Measurements from ENCODE around the gene C17orf107.

The C17orf107 gene

DNA sequence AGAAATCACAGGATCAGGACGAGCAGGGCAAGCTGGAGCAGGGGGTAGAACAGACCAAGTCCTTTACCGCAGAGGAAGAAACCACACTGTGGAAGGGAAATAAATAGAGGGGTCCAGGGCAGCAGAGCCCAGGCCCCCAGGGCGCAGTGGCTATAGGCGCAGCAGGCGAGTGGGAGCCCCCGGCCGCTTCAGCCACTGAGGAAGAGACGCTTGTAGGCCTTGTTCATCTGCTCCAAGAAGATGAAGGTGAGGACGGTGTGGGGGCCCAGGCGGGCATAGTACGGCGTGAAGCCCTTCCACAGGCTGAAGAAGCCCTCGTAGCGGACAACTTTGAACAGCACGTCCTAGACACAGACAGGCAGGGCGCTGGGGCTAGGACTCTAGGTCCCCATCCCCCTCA, 38.2 kb downstream of the C17orf107 start:
- DNase-seq, result no peak

- DNase-seq, result no peak
Measured at GRCh38 chr17:4938069-4938491, 38.7 kb downstream of the C17orf107 start.

GRCh38 chr17:4938688-4939545, 39.6 kb downstream of the C17orf107 start:
- no peak for DNase-seq

DNA sequence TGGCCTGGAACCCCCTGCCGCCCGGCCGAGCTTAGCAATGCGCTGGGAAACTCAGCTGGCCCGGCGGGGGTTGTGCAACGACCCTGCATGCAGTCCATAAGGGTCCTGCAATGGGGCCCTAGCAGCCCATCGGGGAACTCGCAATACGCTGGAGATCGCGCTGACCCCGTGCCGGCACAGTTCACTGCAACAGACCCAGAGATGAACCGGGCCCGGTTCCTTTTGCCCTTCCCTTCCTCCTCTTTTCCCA, 40.1 kb downstream of the C17orf107 start:
- no peak for DNase-seq

GRCh38 chr17:4939796-4940554, 40.6 kb downstream of the C17orf107 start, which contains the start of the genes RNF167 and SLC25A11:
TSS of gene RNF167 (plus strand) at chr17:4940268. CDS start at chr17:4940910, 642 bp downstream.
TSS of gene SLC25A11 (minus strand) at chr17:4940046. CDS start at chr17:4939910, 136 bp downstream.
- DNase-seq, result peak; percentile 98

DNA sequence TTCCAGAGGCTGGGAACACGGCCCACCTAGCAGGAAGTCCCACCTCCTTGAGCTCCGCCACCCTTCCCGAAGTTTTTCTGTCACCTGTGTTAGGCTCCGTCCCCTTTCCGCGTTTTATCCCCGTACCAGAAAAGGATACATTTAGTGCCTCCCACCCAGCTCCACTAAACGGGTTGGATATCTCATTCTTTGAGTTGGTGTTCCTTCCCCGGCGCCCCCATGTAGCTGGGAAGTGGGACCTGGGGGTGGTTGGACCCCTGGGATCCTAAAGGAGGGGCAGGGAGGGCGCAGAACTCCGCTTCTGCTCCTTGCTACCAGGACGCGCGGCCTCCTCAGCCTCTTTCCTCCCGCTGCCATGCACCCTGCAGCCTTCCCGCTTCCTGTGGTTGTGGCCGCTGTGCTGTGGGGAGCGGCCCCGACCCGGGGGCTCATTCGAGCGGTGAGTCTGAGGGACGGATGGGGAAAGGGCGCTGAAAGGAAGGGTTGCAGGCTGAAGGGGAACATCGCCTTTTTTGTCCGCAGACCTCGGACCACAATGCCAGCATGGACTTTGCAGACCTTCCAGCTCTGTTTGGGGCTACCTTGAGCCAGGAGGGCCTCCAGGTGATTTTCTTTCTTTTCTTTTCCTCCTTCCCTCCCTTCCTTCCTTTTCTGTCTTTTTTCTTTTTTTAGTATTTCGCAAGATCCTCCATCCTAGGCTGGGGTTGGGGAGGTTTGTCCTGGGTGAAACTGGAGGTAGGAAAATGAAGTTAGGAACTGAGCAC, 41.4 kb downstream of the C17orf107 start:
- DNase-seq, result no peak

DNA sequence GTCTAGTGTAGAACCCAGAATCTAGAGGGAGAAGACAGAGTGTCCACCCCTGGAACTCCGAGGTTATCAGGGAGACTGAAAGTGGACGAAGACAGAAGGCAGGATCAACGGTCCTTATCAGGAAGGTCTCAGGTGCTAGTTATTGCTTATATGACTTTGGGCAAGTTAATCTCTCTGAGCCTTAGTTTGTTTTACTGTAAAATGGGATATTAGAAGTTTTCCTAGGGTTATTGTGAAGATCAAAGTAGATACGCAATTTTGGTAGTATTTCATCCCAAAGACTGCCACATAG, 41.9 kb downstream of the C17orf107 start:
- DNase-seq, result no peak

GRCh38 chr17:4942760-4943508, 43.6 kb downstream of the C17orf107 start:
- no peak for DNase-seq

GRCh38 chr17:4944163-4944553, 44.8 kb downstream of the C17orf107 start:
- DNase-seq, result no peak

DNA sequence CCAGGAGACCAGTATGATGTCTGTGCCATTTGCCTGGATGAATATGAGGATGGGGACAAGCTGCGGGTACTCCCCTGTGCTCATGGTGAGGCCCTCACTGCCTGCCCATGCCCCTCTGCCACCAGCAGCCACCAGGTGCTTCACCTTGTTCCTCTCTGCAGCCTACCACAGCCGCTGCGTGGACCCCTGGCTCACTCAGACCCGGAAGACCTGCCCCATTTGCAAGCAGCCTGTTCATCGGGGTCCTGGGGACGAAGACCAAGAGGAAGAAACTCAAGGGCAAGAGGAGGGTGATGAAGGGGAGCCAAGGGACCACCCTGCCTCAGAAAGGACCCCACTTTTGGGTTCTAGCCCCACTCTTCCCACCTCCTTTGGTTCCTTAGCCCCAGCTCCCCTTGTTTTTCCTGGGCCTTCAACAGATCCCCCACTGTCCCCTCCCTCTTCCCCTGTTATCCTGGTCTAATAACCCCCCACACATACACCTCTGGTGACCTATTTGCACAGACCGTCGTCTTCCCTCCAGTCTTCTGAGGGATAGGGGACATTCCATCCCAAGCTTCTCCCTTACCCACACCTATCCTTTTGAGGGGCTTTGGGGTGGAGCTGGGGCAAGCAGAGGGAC, 45.3 kb downstream of the C17orf107 start:
- no peak for DNase-seq

GRCh38 chr17:4945176-4945943, 46.0 kb downstream of the C17orf107 start:
- no peak for DNase-seq

- DNase-seq, result no peak
Measured at GRCh38 chr17:4945944-4946280, 46.6 kb downstream of the C17orf107 start.

DNA sequence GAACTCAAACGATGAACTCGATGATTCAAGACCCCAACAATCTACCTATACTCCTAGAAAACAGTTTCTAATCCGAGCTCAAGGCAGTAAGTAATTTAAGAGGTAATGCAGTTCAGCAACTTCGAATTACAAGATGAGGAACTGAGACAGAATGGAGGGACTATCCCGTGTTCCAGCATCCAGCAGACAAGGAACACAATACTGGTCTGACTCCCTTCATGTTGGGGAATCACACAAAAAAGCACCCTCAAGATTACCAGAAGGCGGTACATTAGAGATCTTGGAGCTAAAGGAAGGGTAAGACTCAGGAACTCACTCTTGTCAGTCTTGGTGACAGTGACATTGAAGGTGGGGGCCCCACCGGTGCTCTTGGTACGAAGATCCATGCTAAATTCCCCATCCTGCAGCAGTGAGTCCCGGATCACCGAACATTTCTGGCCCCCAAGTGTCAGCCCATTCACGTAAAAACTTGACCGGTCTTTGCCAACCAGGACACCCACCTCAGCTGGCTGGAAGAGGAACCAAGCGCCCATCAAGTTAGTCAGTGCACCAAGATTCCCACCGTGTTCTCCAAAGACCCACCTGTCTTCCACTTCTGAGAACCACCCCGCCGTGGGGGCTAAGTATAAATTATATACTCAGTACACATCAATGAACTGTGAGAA, 47.1 kb downstream of the C17orf107 start:
- DNase-seq, result no peak

DNA sequence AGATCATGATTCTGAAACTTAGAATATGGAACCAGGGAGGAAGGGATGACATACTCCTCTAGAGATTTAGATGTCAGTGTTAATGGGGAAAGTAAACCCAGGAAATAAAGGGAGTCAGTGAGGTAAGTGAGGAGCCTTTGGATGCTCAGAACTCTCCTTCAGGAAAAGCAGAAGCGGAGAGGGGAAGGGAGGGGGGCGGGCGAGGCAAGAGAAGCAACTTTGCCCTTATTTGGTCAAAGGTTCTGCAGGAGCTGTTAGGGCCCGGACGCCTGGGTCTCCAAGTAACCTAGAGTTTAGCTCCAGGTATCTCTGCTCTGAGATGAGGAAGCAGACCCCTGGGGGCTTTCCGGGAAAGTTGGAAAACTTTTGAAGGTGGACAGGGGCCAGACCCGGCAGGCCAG, 47.7 kb downstream of the C17orf107 start:
- no peak for DNase-seq

- peak; percentile 84 for DNase-seq
Measured at GRCh38 chr17:4947411-4948165, 48.3 kb downstream of the C17orf107 start.

GRCh38 chr17:4948166-4948930, 49.0 kb downstream of the C17orf107 start, which contains the start of gene PFN1:
TSS of gene PFN1 (minus strand) at chr17:4948530. CDS start at chr17:4948394, 136 bp downstream.
- DNase-seq, result peak; percentile 94

DNA sequence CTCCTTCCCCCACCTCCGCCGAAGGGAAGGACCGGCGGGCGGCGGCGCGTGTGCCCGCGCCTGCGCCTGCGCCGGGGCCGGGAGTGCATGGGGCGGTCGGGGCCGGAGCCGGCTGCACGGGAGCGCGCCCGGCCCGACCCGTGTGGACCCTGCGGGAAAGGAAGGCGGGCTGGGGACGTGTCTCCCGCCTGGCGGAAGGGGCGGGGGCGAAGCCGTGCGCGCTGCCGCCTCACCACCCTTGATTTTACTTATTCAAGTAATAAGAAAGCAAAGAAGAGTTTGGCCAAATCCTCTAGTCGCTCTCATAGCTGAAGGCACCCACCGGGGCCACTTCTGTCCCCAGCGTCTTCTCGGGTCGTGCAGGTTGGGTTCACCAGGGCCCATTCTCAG, 49.6 kb downstream of the C17orf107 start:
- peak; percentile 92 for DNase-seq

- peak; percentile 79 for DNase-seq
Measured at GRCh38 chr17:4949321-4950074, 50.2 kb downstream of the C17orf107 start.
